NCI-H128 (cell line): ENCODE measurements around the gene SLC15A1.

ENCODE experiments used
- DNase-seq: peaks from one replicate; lab custom pipeline; 2025; ENCODE audit not compliant: unreplicated experiment; lab: John Stamatoyannopoulos, UW

SLC15A1 gene, protein sequence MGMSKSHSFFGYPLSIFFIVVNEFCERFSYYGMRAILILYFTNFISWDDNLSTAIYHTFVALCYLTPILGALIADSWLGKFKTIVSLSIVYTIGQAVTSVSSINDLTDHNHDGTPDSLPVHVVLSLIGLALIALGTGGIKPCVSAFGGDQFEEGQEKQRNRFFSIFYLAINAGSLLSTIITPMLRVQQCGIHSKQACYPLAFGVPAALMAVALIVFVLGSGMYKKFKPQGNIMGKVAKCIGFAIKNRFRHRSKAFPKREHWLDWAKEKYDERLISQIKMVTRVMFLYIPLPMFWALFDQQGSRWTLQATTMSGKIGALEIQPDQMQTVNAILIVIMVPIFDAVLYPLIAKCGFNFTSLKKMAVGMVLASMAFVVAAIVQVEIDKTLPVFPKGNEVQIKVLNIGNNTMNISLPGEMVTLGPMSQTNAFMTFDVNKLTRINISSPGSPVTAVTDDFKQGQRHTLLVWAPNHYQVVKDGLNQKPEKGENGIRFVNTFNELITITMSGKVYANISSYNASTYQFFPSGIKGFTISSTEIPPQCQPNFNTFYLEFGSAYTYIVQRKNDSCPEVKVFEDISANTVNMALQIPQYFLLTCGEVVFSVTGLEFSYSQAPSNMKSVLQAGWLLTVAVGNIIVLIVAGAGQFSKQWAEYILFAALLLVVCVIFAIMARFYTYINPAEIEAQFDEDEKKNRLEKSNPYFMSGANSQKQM

DNA sequence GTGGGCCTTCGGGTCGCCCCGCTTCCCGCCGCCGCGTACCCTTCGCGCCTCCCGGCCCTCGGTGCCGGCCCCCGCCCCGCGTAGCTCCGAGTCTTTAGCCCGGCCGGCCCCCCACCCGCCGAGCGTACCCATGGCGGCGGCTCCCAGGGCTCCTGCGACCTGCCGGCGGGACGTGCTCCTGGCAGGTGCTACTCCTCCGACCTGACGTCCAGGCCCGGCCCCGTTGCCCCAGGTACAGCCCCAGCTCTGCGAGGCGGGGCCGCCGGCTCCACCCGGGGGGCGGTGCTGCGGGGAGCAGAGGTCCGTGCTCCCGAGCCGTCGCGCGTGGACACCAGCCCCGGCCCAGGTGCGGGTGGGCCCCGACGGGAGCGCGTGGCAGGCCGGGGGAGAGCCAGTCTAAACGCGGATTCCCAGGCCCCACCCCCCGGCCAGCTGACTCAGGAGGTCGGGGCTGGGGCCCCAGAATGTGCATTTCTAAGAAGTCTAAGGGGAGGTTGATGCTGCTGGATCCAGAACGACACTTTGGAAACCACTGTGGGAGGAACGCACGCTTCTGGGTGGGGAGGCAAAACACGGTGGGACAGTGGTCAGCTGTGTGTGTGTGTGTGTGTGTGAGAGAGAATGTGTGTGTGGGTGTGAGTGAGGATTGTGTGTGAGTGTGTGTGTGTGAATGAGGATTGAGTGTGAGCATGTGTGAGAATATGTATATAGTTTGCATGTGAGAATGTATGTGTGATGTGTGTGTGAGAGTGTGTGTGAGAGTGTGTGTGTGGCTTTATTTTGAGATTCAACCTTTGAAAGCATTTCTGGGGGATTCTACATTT, at the start of gene SLC15A1:
TSS of gene SLC15A1 (minus strand) at position 206 of the 824 bp plus-strand sequence. CDS start at position 132, 74 bp downstream.
- no peak for DNase-seq

DNA sequence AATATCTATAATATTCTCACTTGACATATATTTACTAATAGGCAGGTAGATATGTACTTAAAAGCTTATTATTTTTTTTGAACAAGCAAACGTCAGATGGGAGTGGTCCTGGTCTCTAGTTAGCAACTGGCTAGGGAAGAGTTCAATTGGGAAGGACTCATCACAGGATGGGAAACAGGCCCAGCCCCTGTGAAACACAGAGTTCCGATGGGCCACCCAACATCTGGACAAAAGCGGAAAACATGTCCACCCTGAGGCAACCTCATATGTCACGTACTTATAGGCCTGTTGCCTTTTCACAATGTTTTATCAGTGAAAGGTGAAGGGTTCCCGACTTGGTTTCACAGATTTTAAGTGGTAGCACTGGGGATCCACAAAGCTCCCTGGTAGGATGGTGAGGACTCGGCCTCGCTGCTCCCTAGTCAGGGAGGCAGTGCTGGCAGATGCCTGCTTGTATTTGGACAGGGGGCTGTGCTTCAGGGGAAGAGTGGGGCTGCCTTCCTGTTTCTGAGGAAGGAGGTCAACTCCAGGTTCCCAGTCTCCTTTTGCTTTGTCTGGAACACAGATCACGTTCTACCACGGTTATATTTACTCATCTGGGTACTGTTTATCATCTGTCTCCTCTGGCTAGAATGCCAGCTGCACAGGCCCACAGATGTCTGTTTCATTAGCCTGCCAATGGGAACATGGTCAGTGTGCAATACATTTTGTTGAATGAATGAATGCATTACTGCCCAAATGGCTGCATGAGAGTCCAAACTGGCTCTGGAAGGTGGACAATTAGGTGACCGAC, 49.4 kb upstream of the SLC15A1 start:
- no peak for DNase-seq

DNA sequence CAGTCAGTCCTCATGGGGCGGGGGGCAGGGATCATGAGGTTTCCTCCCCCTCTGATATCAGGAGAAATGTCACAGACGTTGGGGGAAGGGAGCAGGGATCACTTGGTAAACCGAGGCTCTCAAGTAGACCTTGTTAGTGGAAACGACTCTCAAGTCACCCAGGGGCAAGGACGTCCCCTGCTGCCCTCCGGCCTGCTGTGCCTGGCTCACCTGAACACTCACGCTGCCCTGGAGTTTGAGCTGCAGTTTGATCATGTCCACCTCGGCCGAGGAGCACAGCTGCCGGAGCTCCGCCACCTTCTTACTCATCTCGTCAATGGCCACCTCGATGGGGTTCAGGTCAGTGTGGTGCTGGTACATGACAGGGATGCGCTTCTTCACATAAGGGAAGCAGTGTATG, 47.6 kb upstream of the SLC15A1 start:
- DNase-seq: no peak

DNA sequence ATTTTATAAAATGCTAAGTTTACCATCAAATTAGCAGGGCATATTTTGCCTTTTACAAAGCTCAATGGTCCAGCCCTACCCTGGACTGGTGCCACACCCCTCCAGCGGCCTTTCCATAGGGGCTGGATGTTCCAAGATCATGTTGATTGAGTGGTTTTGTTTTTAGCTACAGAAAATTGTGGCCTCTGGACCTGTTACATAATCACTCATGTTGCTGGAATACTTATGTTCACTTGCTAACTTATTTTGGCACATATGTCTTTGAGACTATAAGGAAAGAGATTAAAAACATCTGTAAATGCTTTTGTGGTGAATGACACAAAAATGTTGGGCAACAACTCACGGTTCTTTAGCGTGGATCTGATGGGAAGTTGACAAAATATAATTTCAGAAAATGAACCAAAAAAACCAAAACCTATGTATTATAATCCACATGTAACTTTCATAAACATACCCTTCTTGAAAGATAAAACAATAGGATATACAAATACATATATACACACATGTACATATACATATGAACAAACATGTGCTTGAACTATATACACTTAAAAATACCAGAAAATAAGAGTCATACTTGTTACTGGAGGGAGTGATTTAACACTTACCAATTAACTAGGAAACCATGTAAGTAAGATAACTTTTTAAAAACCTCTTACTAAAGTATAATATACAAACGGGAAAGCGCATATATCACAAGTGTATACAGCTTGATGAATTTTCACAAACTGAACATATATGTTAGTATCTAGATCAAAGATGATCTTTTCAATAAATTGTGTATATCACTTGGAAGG, 46.6 kb upstream of the SLC15A1 start:
- no peak for DNase-seq

DNA sequence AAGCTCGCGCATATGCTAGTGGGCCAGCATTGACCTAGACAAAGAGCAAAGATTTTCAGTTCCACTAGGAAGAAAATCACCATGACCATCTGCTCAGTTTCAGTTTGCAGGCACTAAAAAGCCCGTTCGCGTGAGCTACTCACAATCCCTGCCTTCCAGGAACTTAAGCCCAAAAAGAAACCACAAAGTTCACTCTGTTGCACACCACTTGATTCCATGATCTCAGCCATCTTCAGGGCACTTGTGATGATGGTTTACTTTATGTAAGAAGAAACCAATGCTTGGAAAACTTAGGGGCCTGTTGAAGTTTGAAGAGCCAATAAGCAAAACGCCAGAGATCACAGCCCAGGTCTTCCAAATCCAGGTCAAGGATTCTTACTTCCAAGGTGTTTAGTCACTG, 45.0 kb upstream of the SLC15A1 start:
- no peak for DNase-seq

DNA sequence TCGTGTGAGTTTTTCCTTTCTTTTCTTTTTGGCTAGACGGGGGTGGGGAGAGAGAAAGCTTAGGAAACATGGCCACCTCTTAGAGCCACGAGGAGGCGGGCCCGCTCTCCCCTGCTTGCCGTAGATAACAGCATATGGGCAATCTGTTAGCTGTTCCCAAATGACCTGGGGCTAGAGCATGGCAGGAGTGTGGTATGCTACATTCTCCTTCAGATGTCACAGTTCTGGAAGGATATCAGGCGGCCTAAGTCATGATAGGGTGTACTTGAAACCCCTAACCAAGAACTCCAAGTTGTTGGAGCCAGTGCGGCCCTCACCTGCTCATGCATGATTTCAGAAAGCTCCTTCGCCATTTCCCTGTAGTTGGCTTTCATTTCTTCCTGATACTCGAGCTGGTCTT, 44.3 kb upstream of the SLC15A1 start:
- no peak for DNase-seq

DNA sequence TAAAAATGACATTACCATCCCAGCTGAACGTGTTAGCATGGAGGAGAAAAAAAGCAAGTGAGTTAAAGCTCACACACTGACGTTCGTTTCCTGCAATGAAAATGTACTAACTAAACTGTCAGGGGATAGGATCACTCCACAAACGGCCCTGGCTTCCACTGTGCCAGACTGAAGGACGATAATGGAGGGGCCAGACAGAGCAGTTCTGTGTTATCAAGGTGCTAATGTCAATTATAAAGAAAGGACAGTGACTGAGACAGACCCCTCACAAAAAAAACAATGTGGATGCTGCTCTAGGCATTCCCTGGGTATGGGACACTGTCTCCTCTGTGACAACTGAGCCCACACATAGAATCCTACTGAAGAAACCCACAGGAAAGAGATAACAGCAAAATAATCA, 43.7 kb upstream of the SLC15A1 start:
- DNase-seq: no peak

DNA sequence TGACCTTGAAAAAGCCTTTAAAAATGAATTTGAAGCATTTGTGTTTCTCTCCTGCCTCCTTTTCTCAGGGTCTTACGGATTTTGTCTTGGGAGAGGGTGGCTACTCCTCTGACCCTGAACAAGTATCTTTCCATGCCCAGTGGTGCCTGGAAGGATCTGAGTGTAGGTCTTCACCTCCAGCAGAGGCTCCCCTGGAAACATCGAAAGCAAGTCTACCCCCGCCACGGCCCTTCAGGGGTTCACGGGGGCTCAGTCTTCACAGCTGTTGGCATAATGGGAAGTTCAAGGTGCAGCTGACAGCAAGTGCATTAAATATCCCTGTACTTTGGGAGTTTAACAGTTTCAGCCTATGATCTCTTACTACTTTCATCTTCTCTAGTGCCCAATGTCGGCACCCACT, 42.7 kb upstream of the SLC15A1 start:
- no peak for DNase-seq

DNA sequence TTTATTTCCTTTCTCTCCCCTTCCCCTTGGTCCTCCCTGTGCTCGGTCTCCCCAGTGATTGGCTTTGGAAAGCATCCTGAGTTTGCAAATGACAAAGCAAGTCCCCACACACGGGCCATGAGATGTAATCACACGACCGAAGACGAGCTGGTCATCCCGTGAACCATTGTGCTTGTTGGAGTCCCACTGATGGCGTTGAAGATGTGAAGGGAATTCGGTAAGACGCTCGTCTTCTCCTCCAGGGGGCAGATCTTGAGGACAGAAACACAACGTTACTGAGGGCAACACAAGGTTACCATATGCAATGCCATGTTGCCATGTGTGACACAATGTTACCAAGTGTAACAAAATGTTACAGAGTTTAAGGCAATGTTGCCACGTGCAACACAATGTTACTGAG, 42.0 kb upstream of the SLC15A1 start:
- no peak for DNase-seq

DNA sequence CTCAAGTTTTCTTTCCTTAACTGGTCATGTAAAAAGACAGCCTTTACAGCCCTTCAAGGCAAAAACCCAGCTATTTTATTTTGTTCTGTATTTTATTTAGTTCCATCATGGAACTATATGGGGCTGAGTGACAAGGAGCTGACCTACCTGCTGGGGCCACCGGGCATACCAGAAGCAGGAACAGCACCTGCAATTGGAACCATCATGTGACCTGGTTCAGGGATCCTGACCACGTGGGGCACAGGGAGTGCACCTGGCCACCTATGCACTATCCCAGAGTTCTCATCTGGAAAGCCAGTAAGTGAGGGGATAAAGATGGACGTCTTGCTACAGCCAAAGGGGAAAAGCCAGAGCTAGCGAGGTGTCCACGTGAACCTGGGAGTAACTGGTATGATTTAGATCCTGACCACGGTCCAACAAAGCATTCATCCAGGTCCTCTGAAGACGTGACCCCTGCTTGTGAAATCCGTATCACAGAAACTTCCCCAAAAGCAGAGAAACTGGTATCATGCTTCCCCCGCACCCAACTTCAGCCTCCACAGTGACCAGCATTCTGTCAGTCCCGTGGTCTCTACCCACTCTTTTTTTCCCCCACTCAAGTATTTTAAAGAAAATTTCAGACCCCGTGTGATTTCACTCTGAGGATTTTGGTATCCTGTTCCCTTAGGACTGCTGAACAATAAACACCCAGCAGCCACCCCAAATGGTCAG, 40.5 kb upstream of the SLC15A1 start:
- DNase-seq: no peak

DNA sequence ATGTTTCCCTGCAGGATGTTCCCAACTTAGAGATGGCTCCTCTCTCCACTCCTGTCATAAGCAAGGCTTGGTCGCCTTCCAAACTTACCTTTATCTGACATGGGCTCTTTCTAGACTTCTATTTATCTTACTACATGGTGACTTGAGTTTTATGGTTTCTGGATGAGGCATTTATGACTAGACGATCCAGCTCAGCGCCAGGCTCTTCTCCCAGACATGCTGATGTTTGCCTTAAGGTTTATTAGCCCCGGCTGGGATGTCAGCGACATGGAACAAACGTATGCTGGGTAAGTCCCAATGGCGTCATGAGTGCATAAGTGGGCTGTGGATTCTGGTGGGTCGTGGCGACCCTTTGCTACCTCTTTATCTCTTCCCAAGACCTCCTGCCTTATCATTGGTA, 39.8 kb upstream of the SLC15A1 start:
- no peak for DNase-seq

DNA sequence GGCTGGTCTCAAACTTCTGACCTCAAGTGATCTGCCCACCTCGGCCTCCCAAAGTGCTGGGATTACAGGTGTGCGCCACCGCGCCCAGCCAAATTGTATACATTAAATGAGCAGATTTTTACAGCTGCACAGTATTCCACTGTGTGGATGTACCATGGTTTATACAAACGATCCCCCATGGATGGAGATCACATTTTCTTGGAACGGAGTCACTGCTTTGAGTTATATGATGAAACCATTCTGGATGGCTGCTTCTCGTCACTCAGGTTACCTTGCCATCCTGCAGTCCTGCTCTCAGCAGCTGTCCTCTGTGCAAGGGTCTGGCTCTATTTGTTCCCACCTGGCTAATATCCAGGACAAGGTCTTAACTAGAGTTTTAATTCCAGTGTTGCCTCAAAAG, 39.1 kb upstream of the SLC15A1 start:
- no peak for DNase-seq

DNA sequence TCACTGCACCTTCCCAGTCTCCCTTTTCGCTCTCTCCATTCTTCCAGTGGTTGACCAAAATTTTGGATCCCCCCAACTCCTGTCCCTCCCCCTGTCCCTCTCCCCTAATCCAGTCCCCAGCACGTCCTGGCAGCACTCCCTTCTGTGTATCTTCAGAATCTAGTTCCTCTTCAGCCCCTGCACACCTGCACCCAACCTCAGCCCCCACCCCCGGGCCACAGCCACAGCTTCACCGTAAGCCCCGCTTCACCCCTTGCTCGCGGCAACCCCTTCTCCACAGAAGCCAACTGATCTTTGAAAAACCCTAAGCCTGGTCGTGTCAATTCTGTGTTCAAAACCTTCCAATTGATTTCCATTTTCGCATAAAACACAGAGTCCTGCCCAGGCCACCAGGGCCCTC, 35.5 kb upstream of the SLC15A1 start:
- no peak for DNase-seq

DNA sequence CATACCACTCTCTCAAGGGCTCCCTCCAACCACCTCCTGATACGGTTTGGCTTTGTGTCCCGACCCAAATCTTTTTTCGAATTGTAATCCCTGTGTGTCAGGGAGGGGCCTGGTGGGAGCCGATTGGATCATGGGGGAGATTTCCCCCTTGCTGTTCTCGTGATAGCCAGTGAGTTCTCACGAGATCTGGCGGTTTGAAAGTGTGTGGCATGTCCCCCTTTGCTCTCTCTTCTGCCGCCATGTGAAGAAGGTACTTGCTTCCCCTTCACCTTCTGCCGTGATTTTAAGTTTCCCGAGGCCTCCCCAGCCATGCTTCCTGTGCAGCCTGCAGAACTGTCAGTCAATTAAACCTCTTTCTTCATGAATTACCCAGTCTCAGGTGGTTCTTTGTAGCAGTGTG, 34.7 kb upstream of the SLC15A1 start:
- DNase-seq: no peak

DNA sequence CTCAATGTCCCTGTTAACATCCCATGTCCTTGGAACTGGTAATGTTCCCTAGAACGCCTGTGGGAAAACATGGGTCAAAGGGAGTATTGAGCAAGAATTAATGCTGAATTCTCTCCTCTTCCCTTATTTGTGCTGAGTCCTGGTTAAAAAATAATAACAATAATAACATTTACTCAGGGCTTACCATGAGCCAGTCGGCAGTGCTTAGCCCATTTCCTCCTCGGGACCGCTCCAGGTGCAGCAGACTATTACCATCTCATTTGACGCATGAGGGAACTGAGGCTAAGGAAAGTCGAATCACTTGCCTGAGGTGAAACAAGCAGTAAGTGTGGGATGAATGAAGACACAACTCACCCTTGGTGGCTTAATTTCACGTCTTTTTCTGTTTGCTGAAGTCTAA, 33.6 kb upstream of the SLC15A1 start:
- DNase-seq: no peak

DNA sequence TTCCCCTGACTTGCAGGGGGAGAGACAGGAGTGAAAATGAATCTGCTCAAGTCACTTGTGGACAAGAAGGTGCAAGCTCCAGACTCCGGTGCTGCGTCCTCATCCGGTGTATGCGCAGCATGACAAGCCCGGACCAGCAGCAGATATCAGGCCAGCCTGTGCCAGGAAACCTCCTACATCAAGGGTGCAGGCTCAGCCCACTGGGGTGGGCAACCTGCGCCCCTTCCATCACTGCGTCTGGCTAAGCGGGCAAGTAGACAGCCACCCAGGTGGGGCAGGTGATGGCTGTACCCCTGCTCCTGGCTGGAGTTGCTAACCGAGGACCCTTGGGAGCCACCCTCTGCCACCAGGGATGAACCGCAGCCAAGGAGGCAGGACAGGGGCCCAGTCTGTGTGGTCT, 32.9 kb upstream of the SLC15A1 start:
- no peak for DNase-seq

DNA sequence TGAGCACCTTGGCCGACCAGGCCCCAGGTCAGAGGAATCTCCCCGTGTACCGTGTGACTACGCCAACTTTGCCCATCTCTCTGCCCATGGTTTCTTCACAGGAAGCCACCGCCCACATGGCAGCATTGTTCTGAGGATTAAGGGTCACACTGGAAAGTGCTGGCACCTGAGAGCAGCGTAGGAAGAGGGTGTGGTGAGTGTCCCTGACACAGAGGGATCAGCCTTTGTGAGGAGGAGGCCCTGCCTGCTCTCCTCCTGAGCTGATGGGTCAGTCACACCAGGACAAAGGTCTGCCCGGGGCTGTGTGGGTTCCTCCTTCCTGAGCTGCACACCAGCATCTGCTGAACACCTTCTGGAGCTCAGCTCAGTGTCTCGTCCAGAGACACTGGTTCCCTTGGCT, 32.2 kb upstream of the SLC15A1 start:
- DNase-seq: no peak

DNA sequence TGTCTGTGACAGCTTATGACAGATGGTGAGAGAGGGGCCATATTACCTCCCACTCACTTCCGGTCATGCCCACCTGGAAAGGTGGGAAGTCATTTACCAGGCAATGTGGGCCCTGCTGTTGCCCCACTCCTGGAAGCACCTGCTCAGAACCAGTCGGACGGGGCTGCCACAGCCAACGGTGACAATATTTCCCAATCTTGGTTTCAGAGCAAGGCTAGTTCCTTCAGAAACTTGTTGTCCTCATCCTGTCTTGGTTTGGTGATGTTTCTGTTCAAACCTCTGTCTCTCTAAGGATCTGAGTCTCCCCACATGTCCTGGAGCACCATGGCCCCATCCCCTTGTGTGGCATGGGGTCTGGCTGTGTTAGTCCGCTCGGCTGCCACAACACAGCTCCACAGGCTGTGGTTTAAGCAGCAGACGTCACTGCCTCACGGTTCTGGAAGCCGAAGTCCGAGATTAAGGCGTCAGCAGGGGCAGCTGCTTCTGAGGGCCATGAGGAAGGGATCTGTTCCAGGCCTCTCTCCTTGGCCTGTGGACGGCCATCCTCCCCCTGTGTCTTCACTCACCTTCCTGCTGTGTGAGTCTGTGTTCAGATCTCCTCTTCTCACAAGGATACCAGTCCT, 31.5 kb upstream of the SLC15A1 start:
- no peak for DNase-seq

DNA sequence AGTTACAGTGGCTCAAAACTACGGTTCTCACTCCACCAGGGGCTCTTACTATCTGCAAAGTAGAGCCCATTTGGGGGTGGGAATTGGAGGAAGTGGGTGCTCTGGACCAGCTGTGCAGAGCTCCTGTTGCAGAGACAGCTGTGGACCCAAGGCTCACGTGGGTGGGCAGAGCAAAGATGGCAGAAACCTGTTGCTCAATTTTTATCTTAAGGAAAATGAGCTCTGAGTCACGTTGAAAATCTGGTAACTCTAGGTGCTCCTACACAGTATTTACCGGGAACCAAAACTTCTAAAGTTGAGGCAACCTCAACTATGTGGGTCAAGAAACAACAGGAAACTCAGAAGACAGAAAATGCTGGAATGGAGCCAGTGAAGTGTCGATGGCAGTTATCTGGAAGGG, 30.2 kb upstream of the SLC15A1 start:
- no peak for DNase-seq
